ENCODE data around the gene SERPINA12. TPM values are rescaled to one million over a fixed set of nuclear protein-coding genes. Genes with fewer than 3 reads are reported as not detected.

Gene SERPINA12
- polyA plus RNA-seq, 1 donor (not counting 4 experiments of a cell fraction or from before 2014, with no cell fraction given), result 0.26 TPM

DNA sequence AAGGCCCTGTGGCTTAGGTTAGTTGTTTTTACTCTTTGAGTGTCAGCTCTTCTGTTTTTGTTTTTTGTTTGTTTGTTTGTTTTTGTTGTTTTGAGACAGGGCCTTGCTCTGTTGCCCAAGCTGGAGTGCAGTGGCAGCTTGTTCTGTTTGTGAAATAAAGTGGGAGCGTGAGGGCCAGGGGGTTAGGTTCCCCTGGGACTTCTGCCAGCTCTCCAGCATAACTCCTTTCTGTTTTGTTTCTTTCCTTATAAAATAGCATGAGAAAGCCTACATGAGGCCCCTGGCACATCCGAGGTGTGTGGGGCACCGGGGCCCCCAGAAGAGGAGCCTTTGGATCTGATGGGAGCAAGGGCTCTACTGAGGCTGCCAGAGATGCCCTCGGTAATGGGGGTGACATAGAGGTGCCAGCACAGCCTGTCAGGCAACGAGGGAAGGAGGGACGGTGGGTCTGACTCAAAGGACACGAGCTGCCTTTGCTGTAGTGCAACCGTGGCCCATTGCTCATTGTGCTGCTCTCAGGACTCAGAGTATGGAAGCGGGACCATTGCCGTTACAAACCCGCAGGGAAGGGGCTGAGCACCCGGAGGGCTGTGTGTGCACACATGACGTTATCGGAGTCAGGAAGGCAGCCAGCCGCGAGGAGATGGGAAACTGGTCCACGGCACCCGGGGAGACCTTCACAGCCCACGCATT lies 47.6 kb downstream of the SERPINA12 start:
- Histone ChIP-seq H3K9me1 (ENCODE audit: control insufficient read depth, extremely low read depth, insufficient read depth, low read length) (no peaks in the 10 kb centered on the region), H3K27ac (ENCODE audit: control insufficient read depth, insufficient read depth, low read length) (no peak overlapping the region), H3K27me3 (ENCODE audit: control insufficient read depth, extremely low read depth, insufficient read depth, low read length) (no peaks in the 10 kb centered on the region), H3K79me2 (ENCODE audit: control insufficient read depth, insufficient read depth, low read length) (no peaks in the 10 kb centered on the region), H2AFZ (ENCODE audit: control insufficient read depth, low read length) (no peak overlapping the region), H3K4me3 (ENCODE audit: control insufficient read depth in 2 of 3, extremely low read depth in 1 of 3, insufficient read depth in 2 of 3, low read depth in 1 of 3, low read length in 3 of 3) (no peak overlapping the region), H3K36me3 (ENCODE audit: control insufficient read depth in 2 of 2, extremely low read depth in 1 of 2, insufficient read depth in 2 of 2, low read length in 2 of 2) (no peaks in the 10 kb centered on the region), H3K9me3 (ENCODE audit: control insufficient read depth, low read depth, low read length) (peaks cover 3% of the 10 kb centered on the region), H3K4me2 (ENCODE audit: control insufficient read depth, extremely low read depth, insufficient read depth, low read depth, low read length) (no peak overlapping the region), H3K4me1 (ENCODE audit: control insufficient read depth, extremely low read depth, insufficient read depth, low read length) (no peaks in the 10 kb centered on the region), H3K9ac (ENCODE audit: control insufficient read depth, extremely low read depth, insufficient read depth, low read length) (no peak overlapping the region), H4K20me1 (ENCODE audit: control insufficient read depth, extremely low read depth, insufficient read depth, low read length) (no peaks in the 10 kb centered on the region)
- dilution Hi-C loops (cut with MboI; ENCODE audit: extremely low pct_ligation_motif_present, low sequenced_read_pairs), result no loop called here
- no peak for TF ChIP-seq EZH2 (IDR thresholded peaks at IDR 0.05; ENCODE audit: low read length)
- TF ChIP-seq, protein P1, sequence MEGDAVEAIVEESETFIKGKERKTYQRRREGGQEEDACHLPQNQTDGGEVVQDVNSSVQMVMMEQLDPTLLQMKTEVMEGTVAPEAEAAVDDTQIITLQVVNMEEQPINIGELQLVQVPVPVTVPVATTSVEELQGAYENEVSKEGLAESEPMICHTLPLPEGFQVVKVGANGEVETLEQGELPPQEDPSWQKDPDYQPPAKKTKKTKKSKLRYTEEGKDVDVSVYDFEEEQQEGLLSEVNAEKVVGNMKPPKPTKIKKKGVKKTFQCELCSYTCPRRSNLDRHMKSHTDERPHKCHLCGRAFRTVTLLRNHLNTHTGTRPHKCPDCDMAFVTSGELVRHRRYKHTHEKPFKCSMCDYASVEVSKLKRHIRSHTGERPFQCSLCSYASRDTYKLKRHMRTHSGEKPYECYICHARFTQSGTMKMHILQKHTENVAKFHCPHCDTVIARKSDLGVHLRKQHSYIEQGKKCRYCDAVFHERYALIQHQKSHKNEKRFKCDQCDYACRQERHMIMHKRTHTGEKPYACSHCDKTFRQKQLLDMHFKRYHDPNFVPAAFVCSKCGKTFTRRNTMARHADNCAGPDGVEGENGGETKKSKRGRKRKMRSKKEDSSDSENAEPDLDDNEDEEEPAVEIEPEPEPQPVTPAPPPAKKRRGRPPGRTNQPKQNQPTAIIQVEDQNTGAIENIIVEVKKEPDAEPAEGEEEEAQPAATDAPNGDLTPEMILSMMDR (optimal IDR thresholded peaks at IDR 0.05 in 1 of 3, IDR thresholded peaks at IDR 0.05 in 1 of 3, conservative IDR thresholded peaks at IDR 0.05 in 1 of 3; ENCODE audit: extremely low read depth in 1 of 3, insufficient read depth in 2 of 3, low read length in 3 of 3), result no peak
- FAIRE-seq (no peak), DNase-seq (ENCODE audit: low read depth, low spot score) (no peak)

DNA sequence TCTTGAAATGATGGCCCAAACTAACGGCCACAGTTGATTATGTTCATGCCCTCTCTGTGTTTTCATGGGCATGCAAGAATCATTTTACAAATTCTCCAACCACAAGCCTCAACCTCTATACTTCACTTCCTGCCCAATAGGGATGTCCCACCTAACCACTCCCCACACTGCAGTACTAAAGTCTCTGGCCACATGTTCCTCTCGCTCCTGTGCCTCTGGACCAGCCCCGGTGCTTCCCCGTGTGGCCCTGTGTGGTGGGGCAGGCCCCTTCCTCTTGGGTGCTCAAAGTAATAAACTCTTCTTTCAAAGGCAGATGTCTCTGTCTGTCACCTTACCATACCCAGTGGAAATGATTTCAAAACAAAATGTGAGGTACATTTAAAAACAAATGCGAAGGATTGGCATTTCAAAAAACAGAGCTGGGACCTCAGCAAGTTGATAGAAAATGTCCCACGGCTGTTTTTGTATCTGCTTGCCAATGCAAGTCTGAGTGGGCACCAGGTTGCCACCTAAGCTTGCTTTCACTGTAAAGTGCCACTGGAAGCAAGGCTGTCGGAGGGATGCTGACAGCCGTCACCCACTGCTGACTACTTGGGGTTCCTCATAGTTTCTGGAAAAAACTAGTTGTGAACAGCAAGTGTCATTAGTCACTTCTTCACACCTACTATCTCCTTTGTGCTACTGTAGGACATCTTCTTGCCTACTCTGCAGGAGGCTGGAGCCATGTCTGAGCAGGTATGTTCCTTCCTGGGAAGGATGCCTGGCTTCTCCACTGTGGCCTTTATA lies 48.4 kb downstream of the SERPINA12 start:
- Histone ChIP-seq H4K20me1 (ENCODE audit: control insufficient read depth, extremely low read depth, insufficient read depth, low read length) (no peaks in the 10 kb centered on the region), H3K9me3 (ENCODE audit: control insufficient read depth, low read depth, low read length) (peaks cover 3% of the 10 kb centered on the region), H3K4me1 (ENCODE audit: control insufficient read depth, extremely low read depth, insufficient read depth, low read length) (no peaks in the 10 kb centered on the region), H3K79me2 (ENCODE audit: control insufficient read depth, insufficient read depth, low read length) (no peaks in the 10 kb centered on the region), H3K9me1 (ENCODE audit: control insufficient read depth, extremely low read depth, insufficient read depth, low read length) (no peaks in the 10 kb centered on the region), H3K9ac (ENCODE audit: control insufficient read depth, extremely low read depth, insufficient read depth, low read length) (no peak overlapping the region), H2AFZ (ENCODE audit: control insufficient read depth, low read length) (no peak overlapping the region), H3K4me2 (ENCODE audit: control insufficient read depth, extremely low read depth, insufficient read depth, low read depth, low read length) (no peak overlapping the region), H3K36me3 (ENCODE audit: control insufficient read depth in 2 of 2, extremely low read depth in 1 of 2, insufficient read depth in 2 of 2, low read length in 2 of 2) (no peaks in the 10 kb centered on the region), H3K4me3 (ENCODE audit: control insufficient read depth in 2 of 3, extremely low read depth in 1 of 3, insufficient read depth in 2 of 3, low read depth in 1 of 3, low read length in 3 of 3) (no peak overlapping the region), H3K27ac (ENCODE audit: control insufficient read depth, insufficient read depth, low read length) (no peak overlapping the region), H3K27me3 (ENCODE audit: control insufficient read depth, extremely low read depth, insufficient read depth, low read length) (no peaks in the 10 kb centered on the region)
- dilution Hi-C loops (cut with MboI; ENCODE audit: extremely low pct_ligation_motif_present, low sequenced_read_pairs), result no loop called here
- no peak for TF ChIP-seq EZH2 (IDR thresholded peaks at IDR 0.05; ENCODE audit: low read length)
- TF ChIP-seq, protein P1 (optimal IDR thresholded peaks at IDR 0.05 in 1 of 3, IDR thresholded peaks at IDR 0.05 in 1 of 3, conservative IDR thresholded peaks at IDR 0.05 in 1 of 3; ENCODE audit: extremely low read depth in 1 of 3, insufficient read depth in 2 of 3, low read length in 3 of 3), result no peak
- FAIRE-seq (no peak), DNase-seq (ENCODE audit: low read depth, low spot score) (no peak)

Measured in keratinocyte (primary cell).